Trophoblast cell (in vitro differentiated cells and primary cell): Measurements from ENCODE around the gene LUC7L2.
A peak's percentile ranks its signal among the peaks of the same experiment; 100 is the strongest.
"Not testable (repeated sequence)": the region's sequence is repeated elsewhere in the genome, so short reads cannot be mapped to it uniquely, and the experiment has no call there.

ENCODE experiments used
- DNase-seq, 2 donors: peaks; one replicate each; pipeline ENCODE4 v3.0.0-alpha.2; 2016
- H2AFZ ChIP-seq: 2 replicates; pipeline ENCODE4 v1.6.1; 2013; ENCODE audit warnings: low read length, moderate library complexity, mild to moderate bottlenecking; ENCODE audit not compliant: insufficient read depth, poor library complexity
- H2AK5ac ChIP-seq: 2 replicates; pipeline ENCODE4 v1.6.1; 2013; ENCODE audit warnings: mild to moderate bottlenecking, low read length
- H2BK120ac ChIP-seq: 2 replicates; pipeline ENCODE4 v1.6.1; 2013; ENCODE audit warnings: low read length, mild to moderate bottlenecking, moderate library complexity; ENCODE audit not compliant: insufficient read depth, poor library complexity
- H2BK12ac ChIP-seq: 2 replicates; pipeline ENCODE4 v1.6.1; 2013; ENCODE audit warnings: mild to moderate bottlenecking, low read length, moderate library complexity
- H2BK5ac ChIP-seq: 2 replicates; pipeline ENCODE4 v1.6.1; 2013; ENCODE audit warnings: low read length, low read depth, moderate library complexity, mild to moderate bottlenecking; ENCODE audit not compliant: poor library complexity
- H3K14ac ChIP-seq: 2 replicates; pipeline ENCODE4 v1.6.1; 2013; ENCODE audit warnings: mild to moderate bottlenecking, low read length
- H3K18ac ChIP-seq: 2 replicates; pipeline ENCODE4 v1.6.1; 2013; ENCODE audit warnings: mild to moderate bottlenecking, low read length
- H3K23ac ChIP-seq: 2 replicates; pipeline ENCODE4 v1.6.1; 2013; ENCODE audit warnings: low read length
- H3K27ac ChIP-seq: 2 replicates; pipeline ENCODE4 v1.5.1; 2013; ENCODE audit warnings: low read depth, mild to moderate bottlenecking, inconsistent platforms, low read length, moderate library complexity
- H3K27me3 ChIP-seq: 2 replicates; pipeline ENCODE4 v1.6.1; 2013; ENCODE audit warnings: inconsistent platforms, mild to moderate bottlenecking, low read length, moderate library complexity; ENCODE audit not compliant: insufficient read depth
- H3K36me3 ChIP-seq, 2 experiments: 1 replicate in 1 of 2; 2 replicates in 1 of 2; pipeline ENCODE4 v1.6.1; 2013; ENCODE audit warnings: low read length in 2 of 2, mild to moderate bottlenecking in 2 of 2, moderate library complexity in 1 of 2; ENCODE audit not compliant: insufficient read depth in 2 of 2, control insufficient read depth in 1 of 2
- H3K4ac ChIP-seq: 2 replicates; pipeline ENCODE4 v1.6.1; 2013; ENCODE audit warnings: low read depth, mild to moderate bottlenecking, low read length, moderate library complexity
- H3K4me1 ChIP-seq, 2 experiments: 1 replicate in 1 of 2; 2 replicates in 1 of 2; pipeline ENCODE4 v1.6.1; 2013; ENCODE audit warnings: low read length in 2 of 2, mild to moderate bottlenecking in 2 of 2, moderate library complexity in 1 of 2; ENCODE audit not compliant: insufficient read depth in 2 of 2, control insufficient read depth in 1 of 2
- H3K4me2 ChIP-seq: 2 replicates; pipeline ENCODE4 v1.6.1; 2013; ENCODE audit warnings: inconsistent platforms, mild to moderate bottlenecking, low read length, moderate library complexity
- H3K4me3 ChIP-seq: 2 replicates; pipeline ENCODE4 v1.5.1; 2013; ENCODE audit warnings: mild to moderate bottlenecking, low read depth, low read length, inconsistent platforms
- H3K79me1 ChIP-seq: one replicate; pipeline ENCODE4 v1.6.1; 2013; ENCODE audit warnings: low read length
- H3K79me2 ChIP-seq: 2 replicates; pipeline ENCODE4 v1.6.1; 2013; ENCODE audit warnings: low read length, mild to moderate bottlenecking; ENCODE audit not compliant: control insufficient read depth, insufficient read depth, poor library complexity
- H3K9ac ChIP-seq: 2 replicates; pipeline ENCODE4 v1.6.1; 2013; ENCODE audit warnings: mild to moderate bottlenecking, low read length
- H3K9me3 ChIP-seq: 2 replicates; pipeline ENCODE4 v1.6.1; 2013; ENCODE audit warnings: low read depth, mild to moderate bottlenecking, control low read depth, inconsistent platforms, low read length; ENCODE audit not compliant: insufficient read depth
- H4K12ac ChIP-seq: 2 replicates; pipeline ENCODE4 v1.6.1; 2013; ENCODE audit warnings: low read depth, mild to moderate bottlenecking, low read length, moderate library complexity
- H4K8ac ChIP-seq: 2 replicates; pipeline ENCODE4 v1.6.1; 2013; ENCODE audit warnings: low read depth, mild to moderate bottlenecking, low read length, moderate library complexity
- H4K91ac ChIP-seq: one replicate; pipeline ENCODE4 v1.6.1; 2013; ENCODE audit warnings: low read depth, mild to moderate bottlenecking, low read length, moderate library complexity
- WGBS: extraction: QIAGEN DNeasy Blood & Tissue Kit; methylation state at CpG from one replicate; pipeline ENCODE4 v1.1.7; 2013; ENCODE audit warnings: missing lambda C conversion rate; ENCODE audit not compliant: insufficient read length, insufficient coverage; ENCODE audit errors: extremely low coverage; 5-methylcytosine and 5-hydroxymethylcytosine counted together

LUC7L2 gene

DNA sequence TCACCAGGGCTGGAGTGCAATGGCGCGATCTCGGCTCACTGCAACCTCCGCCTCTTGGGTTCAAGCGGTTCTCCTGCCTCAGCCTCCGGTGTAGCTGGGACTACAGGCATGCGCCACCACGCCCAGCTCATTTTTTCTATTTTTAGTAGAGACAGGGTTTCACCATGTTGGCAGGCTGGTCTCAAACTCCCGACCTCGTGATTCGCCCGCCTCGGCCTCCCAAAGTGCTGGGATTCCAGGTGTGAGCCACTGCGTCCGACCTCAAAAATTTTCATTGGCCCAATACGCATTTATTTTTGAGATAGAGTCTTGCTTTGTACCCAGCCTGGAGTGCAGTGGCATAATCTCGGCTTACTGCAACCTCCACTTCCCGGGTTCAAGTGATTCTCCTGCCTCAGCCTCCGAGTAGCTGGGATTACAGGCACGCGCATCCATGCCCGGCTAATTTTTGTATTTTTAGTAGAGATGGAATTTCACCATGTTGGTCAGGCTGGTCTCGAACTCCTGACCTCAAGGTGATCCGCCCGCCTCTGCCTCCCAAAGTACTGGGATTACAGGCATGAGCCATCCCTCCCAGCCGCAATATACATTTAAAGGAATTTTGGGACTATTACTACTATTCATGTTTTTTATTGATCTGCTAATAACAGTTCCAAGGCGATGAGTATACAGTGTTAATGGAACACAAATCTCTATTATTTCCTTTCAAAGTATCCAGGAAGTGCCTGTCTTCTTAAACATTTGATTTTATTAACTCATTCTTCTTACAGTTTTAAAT is 1.8 kb upstream of the LUC7L2 start:
- not testable (repeated sequence) for H2BK5ac ChIP-seq, H3K27ac ChIP-seq, H4K91ac ChIP-seq, H3K14ac ChIP-seq, H3K18ac ChIP-seq, H3K4me2 ChIP-seq, H2AFZ ChIP-seq, H3K9me3 ChIP-seq, H3K9ac ChIP-seq, DNase-seq, H3K36me3 ChIP-seq, H2AK5ac ChIP-seq, H4K12ac ChIP-seq, H3K4ac ChIP-seq, H4K8ac ChIP-seq, H3K4me3 ChIP-seq, H3K4me1 ChIP-seq, H2BK120ac ChIP-seq, H3K27me3 ChIP-seq, H3K23ac ChIP-seq, H2BK12ac ChIP-seq
- Histone ChIP-seq H3K79me1 (peaks cover 18% of the 10 kb centered on the region), H3K79me2 (peaks cover 14% of the 10 kb centered on the region)
- no CpG with 5 or more reads among the region's 27 CpGs for WGBS

DNA sequence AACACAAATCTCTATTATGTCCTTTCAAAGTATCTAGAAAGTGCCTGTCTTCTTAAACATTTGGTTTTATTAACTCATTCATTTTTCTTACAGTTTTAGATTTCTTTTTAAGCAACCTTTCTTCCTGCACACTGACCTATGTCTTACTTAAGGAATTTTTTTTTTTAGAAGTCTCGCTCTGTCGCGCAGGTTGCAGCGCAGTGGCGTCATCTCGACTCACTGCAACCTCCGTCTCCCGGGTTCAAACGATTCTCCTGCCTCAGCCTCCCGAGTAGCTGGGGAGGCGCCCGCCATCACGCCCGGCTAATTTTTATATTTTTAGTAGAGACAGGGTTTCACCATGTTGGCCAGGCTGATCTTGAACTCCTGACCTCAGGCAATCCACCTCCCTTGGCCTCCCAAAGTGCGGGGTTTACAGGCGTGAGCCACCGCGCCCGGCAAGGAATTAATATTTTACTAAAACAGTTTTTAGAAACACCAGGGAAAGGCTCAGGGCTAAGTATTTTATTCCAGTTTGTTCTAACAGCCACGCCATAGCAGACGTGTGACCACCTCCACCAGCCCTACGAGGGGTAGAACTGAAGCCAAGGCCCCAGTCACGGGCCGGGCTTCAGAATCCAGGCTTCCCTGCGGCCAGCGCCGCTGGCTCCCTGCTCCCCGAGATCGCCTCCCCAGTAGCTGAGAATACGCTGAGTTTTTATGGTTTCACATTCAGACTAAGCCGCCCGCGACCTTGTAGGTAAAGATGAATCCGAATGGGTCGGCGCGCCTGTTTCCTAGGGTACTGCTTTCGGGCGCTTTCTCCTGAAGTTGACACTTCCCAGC is 941 bp upstream of the LUC7L2 start:
- Histone ChIP-seq H2BK120ac (peak overlapping the region; percentile 44), H3K4me3 (peak overlapping the region; percentile 93), H3K23ac (no peak overlapping the region), H2BK5ac (peak overlapping the region; percentile 70), H3K9ac (peak overlapping the region; percentile 96), H2AK5ac (peak overlapping the region; percentile 42), H2AFZ (peak overlapping the region; percentile 47), H3K27me3 (no peaks in the 10 kb centered on the region), H4K8ac (peak overlapping the region; percentile 95), H3K18ac (peak overlapping the region; percentile 75), H3K9me3 (no peaks in the 10 kb centered on the region), H3K14ac (peak overlapping the region; percentile 81), H3K79me1 (peaks cover 18% of the 10 kb centered on the region), H2BK12ac (peak overlapping the region; percentile 16), H4K91ac (peak overlapping the region; percentile 76), H3K4me1 (peaks cover 0 to 2% of the 10 kb centered on the region in 2 experiments), H3K79me2 (peaks cover 15% of the 10 kb centered on the region), H3K4me2 (peak overlapping the region; percentile 96), H3K27ac (peak overlapping the region; percentile 97), H4K12ac (peak overlapping the region; percentile 86), H3K4ac (peak overlapping the region; percentile 16), H3K36me3 (peaks cover 3% of the 10 kb centered on the region in 2 experiments)
- no CpG with 5 or more reads among the region's 39 CpGs for WGBS
- DNase-seq, result peak; percentile 35 to 58

DNA sequence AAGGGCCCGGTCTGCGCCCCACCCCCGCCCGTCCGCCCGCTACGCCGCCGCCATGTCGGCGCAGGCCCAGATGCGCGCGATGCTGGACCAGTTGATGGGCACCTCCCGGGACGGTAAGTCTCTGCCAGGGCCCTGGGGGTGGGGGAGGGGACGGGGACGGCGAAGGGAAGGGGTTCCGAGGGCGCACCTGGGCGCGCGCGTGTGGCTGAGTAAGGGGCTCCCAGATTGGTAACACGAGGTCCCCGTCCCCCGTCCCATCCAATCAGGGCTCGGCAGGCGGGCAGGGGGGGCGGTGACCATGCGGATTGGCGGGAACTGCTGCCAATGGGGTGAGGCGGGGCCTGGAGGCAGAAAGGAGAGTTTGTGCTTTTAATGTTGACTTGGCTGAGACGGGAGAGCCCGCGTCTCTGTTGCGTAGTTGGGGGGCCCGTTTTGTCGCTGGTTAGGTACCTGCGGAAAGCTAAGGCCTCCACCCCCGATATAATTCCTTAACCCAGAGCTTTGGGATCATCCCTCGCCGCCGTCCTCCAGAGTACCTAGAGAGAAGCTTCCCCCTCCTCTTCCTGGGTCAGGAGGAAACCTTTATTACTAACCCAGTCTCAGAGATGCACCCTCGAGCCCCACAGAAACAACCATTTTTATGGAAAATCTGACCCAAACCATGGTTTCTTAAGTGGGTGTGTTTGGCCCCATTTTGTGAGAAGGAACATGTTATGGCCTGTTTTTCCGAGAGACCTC is 685 bp downstream of the LUC7L2 start:
- Histone ChIP-seq H3K79me2 (peaks cover 15% of the 10 kb centered on the region), H3K79me1 (peaks cover 18% of the 10 kb centered on the region), H3K9ac (peak overlapping the region; percentile 98), H4K8ac (peak overlapping the region; percentile 97), H2AK5ac (peak overlapping the region; percentile 95), H3K27me3 (no peaks in the 10 kb centered on the region), H3K23ac (no peak overlapping the region), H3K4me1 (peaks cover 0 to 2% of the 10 kb centered on the region in 2 experiments), H3K9me3 (no peaks in the 10 kb centered on the region), H3K4me2 (peak overlapping the region; percentile 82), H3K36me3 (peaks cover 3 to 4% of the 10 kb centered on the region in 2 experiments), H3K4ac (peak overlapping the region; percentile 93), H3K4me3 (peak overlapping the region; percentile 98), H4K12ac (peak overlapping the region; percentile 98), H2BK12ac (no peak overlapping the region), H2BK5ac (peak overlapping the region; percentile 89), H3K14ac (peak overlapping the region; percentile 95), H2BK120ac (peak overlapping the region; percentile 91), H3K18ac (peak overlapping the region; percentile 84), H4K91ac (peak overlapping the region; percentile 88), H3K27ac (peak overlapping the region; percentile 97), H2AFZ (peak overlapping the region; percentile 55)
- no CpG with 5 or more reads among the region's 47 CpGs for WGBS
- DNase-seq, result peak; percentile 89 to 90

DNA sequence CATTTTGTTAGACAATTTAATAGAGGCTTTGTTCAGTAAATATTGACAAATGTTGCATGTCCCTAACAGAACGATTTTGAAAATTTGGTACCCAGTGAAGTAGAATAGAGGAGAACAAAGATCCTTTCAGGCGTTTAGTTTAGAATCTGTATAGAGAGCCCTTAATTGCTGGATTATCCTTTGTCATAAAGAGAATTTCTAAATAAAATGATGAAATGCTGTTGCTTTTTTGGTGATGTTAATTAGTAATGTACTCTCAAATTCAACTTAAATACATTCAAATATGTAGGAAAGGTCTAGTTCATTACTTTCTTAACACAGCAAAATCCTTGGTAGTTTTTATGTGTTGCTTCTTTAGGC is 1.2 kb downstream of the LUC7L2 start:
- WGBS, result no CpG with 5 or more reads among the region's 2 CpGs
- Histone ChIP-seq H3K79me2 (peaks cover 15% of the 10 kb centered on the region), H3K9ac (peak overlapping the region; percentile 81), H4K91ac (no peak overlapping the region), H3K36me3 (peaks cover 3 to 4% of the 10 kb centered on the region in 2 experiments), H3K4me3 (peak overlapping the region; percentile 72), H4K12ac (no peak overlapping the region), H3K23ac (no peak overlapping the region), H2BK120ac (no peak overlapping the region), H2BK12ac (no peak overlapping the region), H3K27ac (peak overlapping the region; percentile 67), H3K18ac (no peak overlapping the region), H2AFZ (no peak overlapping the region), H3K27me3 (no peaks in the 10 kb centered on the region), H4K8ac (no peak overlapping the region), H3K4me1 (peaks cover 0 to 2% of the 10 kb centered on the region in 2 experiments), H3K4ac (peak overlapping the region; percentile 93), H3K4me2 (peak overlapping the region; percentile 82), H3K79me1 (peaks cover 18% of the 10 kb centered on the region), H2AK5ac (no peak overlapping the region), H2BK5ac (no peak overlapping the region), H3K9me3 (no peaks in the 10 kb centered on the region), H3K14ac (no peak overlapping the region)
- no peak for DNase-seq
